ENCODE results near the gene TBXAS1.

The TBXAS1 gene

GRCh38 chr7:140029072-140029471 lies 200.0 kb downstream of the TBXAS1 start:
- ChIA-PET POLR2A (no interaction called here), CTCF (interaction anchor here (0.5 kb wide), 1 partner anchor 407 kb away, joined by 5 read pairs; no protein-coding TSS in a partner anchor)

DNA sequence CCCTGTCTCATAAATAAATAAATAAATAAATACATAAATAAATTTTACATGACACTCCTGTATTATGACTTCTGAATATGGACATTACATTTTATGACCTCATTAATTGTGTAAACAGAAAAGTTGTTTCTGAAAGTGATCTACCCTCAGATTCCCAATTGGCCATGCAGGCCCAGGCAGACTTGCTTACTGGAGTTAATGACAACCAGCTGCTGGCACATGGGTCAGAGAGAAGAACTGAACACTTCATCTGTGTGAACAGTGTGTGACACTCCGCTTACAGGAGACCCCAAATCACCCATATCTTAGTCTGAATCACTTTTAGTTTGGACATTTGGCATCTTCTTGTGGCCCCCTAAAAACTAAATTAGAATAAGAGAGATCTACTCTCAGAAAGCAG lies 202.3 kb downstream of the TBXAS1 start:
- Histone ChIP-seq H3K9me3 (ENCODE audit: control insufficient read depth, insufficient read depth, low read depth, low read length) (no peaks in the 10 kb centered on the region), H3K27ac (ENCODE audit: extremely low read depth, low read depth, low read length) (no peak overlapping the region), H3K4me1 (ENCODE audit: control insufficient read depth, insufficient read depth, low read length) (no peaks in the 10 kb centered on the region), H3K4me3 (ENCODE audit: low read depth, low read length) (no peak overlapping the region), H3K36me3 (ENCODE audit: control insufficient read depth in 2 of 2, insufficient read depth in 1 of 2, low read length in 2 of 2) (no peaks in the 10 kb centered on the region)
- CTCF ChIA-PET, result no interaction called here
- POLR2A ChIA-PET, result no interaction called here
- TF ChIP-seq ZNF341 (tag by site-specific recombination; IDR thresholded peaks at IDR 0.05; ENCODE audit: low read depth) (no peak), ZNF26 (tag by site-specific recombination; IDR thresholded peaks at IDR 0.05) (no peak)
- TF ChIP-seq, protein P1, sequence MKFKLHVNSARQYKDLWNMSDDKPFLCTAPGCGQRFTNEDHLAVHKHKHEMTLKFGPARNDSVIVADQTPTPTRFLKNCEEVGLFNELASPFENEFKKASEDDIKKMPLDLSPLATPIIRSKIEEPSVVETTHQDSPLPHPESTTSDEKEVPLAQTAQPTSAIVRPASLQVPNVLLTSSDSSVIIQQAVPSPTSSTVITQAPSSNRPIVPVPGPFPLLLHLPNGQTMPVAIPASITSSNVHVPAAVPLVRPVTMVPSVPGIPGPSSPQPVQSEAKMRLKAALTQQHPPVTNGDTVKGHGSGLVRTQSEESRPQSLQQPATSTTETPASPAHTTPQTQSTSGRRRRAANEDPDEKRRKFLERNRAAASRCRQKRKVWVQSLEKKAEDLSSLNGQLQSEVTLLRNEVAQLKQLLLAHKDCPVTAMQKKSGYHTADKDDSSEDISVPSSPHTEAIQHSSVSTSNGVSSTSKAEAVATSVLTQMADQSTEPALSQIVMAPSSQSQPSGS (tag by site-specific recombination; IDR thresholded peaks at IDR 0.05; ENCODE audit: low read depth), result 0 out of 2 replicates have a peak, but pooled peaks have one; percentile 26

More at GRCh38 chr7:140029072-140029471, 200.0 kb downstream of the TBXAS1 start:
- Histone ChIP-seq H3K27ac (ENCODE audit: extremely low read depth, low read depth, low read length) (no peak overlapping the region), H3K4me3 (ENCODE audit: low read depth, low read length) (no peak overlapping the region), H3K4me1 (ENCODE audit: control insufficient read depth, insufficient read depth, low read length) (no peaks in the 10 kb centered on the region), H3K36me3 (ENCODE audit: control insufficient read depth in 2 of 2, insufficient read depth in 1 of 2, low read length in 2 of 2) (no peaks in the 10 kb centered on the region), H3K9me3 (ENCODE audit: control insufficient read depth, insufficient read depth, low read depth, low read length) (no peaks in the 10 kb centered on the region)
- TF ChIP-seq ZNF112 (tag by site-specific recombination; IDR thresholded peaks at IDR 0.05) (no peak), ZNF544 (tag by site-specific recombination; IDR thresholded peaks at IDR 0.05) (no peak), ZNF423 (tag by site-specific recombination; IDR thresholded peaks at IDR 0.05) (no peak), SCRT2 (tag by site-specific recombination; IDR thresholded peaks at IDR 0.05) (no peak), ZNF19 (tag by site-specific recombination; IDR thresholded peaks at IDR 0.05; ENCODE audit: low read depth) (no peak), RBAK (tag by site-specific recombination; IDR thresholded peaks at IDR 0.05) (no peak), ZNF514 (tag by site-specific recombination; IDR thresholded peaks at IDR 0.05) (no peak), ZNF677 (tag by site-specific recombination; IDR thresholded peaks at IDR 0.05) (no peak)
- TF ChIP-seq, protein P2, sequence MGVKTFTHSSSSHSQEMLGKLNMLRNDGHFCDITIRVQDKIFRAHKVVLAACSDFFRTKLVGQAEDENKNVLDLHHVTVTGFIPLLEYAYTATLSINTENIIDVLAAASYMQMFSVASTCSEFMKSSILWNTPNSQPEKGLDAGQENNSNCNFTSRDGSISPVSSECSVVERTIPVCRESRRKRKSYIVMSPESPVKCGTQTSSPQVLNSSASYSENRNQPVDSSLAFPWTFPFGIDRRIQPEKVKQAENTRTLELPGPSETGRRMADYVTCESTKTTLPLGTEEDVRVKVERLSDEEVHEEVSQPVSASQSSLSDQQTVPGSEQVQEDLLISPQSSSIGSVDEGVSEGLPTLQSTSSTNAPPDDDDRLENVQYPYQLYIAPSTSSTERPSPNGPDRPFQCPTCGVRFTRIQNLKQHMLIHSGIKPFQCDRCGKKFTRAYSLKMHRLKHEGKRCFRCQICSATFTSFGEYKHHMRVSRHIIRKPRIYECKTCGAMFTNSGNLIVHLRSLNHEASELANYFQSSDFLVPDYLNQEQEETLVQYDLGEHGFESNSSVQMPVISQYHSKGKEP (tag by site-specific recombination; IDR thresholded peaks at IDR 0.05), result no peak

DNA sequence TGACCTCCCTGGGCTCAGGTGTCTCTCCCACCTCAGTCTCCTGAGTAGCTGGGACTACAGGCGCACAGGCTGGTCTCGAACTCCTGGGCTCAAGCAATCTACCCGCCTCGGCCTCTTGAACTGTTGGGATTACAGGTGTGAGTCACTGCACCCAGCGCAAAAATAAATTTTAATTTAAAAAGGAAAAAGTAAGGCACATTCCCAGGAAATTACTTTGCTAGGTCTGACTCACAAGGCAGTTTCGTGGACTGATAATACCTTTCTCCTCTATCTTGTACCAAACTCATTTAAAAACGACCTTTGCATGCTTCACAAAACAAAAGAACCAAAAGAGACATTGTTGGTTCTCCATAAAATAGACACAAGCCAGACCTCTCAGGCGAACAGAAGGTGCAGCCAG lies 204.0 kb downstream of the TBXAS1 start:
- Histone ChIP-seq H3K36me3 (ENCODE audit: control insufficient read depth in 2 of 2, insufficient read depth in 1 of 2, low read length in 2 of 2) (no peaks in the 10 kb centered on the region), H3K9me3 (ENCODE audit: control insufficient read depth, insufficient read depth, low read depth, low read length) (no peaks in the 10 kb centered on the region), H3K4me3 (ENCODE audit: low read depth, low read length) (no peak overlapping the region), H3K27ac (ENCODE audit: extremely low read depth, low read depth, low read length) (no peak overlapping the region), H3K4me1 (ENCODE audit: control insufficient read depth, insufficient read depth, low read length) (no peaks in the 10 kb centered on the region)
- TF ChIP-seq ZNF174 (tag by site-specific recombination; IDR thresholded peaks at IDR 0.05) (no peak), ZNF302 (tag by site-specific recombination; IDR thresholded peaks at IDR 0.05; ENCODE audit: low read depth) (no peak), ZNF16 (tag by site-specific recombination; IDR thresholded peaks at IDR 0.05; ENCODE audit: low read depth) (no peak), MEIS1 (CRISPR knock-in tag; IDR thresholded peaks at IDR 0.05; ENCODE audit: borderline replicate concordance) (no peak), EGR2 (tag by site-specific recombination; IDR thresholded peaks at IDR 0.05; ENCODE audit: low read depth) (no peak), ZBTB21 (tag by site-specific recombination; IDR thresholded peaks at IDR 0.05) (no peak), SP2 (tag by site-specific recombination; IDR thresholded peaks at IDR 0.05) (no peak), WT1 (tag by site-specific recombination; IDR thresholded peaks at IDR 0.05) (no peak), ZNF701 (tag by site-specific recombination; IDR thresholded peaks at IDR 0.05) (no peak), ZNF48 (tag by site-specific recombination; IDR thresholded peaks at IDR 0.05) (no peak), ZNF660 (tag by site-specific recombination; IDR thresholded peaks at IDR 0.05) (no peak)
- TF ChIP-seq, protein P3, sequence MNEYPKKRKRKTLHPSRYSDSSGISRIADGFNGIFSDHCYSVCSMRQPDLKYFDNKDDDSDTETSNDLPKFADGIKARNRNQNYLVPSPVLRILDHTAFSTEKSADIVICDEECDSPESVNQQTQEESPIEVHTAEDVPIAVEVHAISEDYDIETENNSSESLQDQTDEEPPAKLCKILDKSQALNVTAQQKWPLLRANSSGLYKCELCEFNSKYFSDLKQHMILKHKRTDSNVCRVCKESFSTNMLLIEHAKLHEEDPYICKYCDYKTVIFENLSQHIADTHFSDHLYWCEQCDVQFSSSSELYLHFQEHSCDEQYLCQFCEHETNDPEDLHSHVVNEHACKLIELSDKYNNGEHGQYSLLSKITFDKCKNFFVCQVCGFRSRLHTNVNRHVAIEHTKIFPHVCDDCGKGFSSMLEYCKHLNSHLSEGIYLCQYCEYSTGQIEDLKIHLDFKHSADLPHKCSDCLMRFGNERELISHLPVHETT (tag by site-specific recombination; IDR thresholded peaks at IDR 0.05), result no peak
- TF ChIP-seq, protein P4, sequence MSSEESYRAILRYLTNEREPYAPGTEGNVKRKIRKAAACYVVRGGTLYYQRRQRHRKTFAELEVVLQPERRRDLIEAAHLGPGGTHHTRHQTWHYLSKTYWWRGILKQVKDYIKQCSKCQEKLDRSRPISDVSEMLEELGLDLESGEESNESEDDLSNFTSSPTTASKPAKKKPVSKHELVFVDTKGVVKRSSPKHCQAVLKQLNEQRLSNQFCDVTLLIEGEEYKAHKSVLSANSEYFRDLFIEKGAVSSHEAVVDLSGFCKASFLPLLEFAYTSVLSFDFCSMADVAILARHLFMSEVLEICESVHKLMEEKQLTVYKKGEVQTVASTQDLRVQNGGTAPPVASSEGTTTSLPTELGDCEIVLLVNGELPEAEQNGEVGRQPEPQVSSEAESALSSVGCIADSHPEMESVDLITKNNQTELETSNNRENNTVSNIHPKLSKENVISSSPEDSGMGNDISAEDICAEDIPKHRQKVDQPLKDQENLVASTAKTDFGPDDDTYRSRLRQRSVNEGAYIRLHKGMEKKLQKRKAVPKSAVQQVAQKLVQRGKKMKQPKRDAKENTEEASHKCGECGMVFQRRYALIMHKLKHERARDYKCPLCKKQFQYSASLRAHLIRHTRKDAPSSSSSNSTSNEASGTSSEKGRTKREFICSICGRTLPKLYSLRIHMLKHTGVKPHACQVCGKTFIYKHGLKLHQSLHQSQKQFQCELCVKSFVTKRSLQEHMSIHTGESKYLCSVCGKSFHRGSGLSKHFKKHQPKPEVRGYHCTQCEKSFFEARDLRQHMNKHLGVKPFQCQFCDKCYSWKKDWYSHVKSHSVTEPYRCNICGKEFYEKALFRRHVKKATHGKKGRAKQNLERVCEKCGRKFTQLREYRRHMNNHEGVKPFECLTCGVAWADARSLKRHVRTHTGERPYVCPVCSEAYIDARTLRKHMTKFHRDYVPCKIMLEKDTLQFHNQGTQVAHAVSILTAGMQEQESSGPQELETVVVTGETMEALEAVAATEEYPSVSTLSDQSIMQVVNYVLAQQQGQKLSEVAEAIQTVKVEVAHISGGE (tag by site-specific recombination; conservative IDR thresholded peaks at IDR 0.05; ENCODE audit: low read depth), result no peak
- CTCF ChIA-PET, result no interaction called here
- POLR2A ChIA-PET, result no interaction called here
